H1 (cell line): ENCODE results near the gene ASXL1.

Experiments used
- ATF3 ChIP-seq: IDR thresholded peaks from 2 replicates; pipeline ENCODE4 v1.6.1; 2011; ENCODE audit warnings: low read depth, mild to moderate bottlenecking, low read length; ENCODE audit not compliant: insufficient read depth
- BACH1 ChIP-seq: IDR thresholded peaks from 2 replicates; pipeline ENCODE4 v1.6.1; 2012; ENCODE audit warnings: low read length, improper control_type of control experiment
- BRCA1 ChIP-seq: IDR thresholded peaks from 2 replicates; pipeline ENCODE4 v1.6.1; 2012; ENCODE audit warnings: low read depth, low read length, improper control_type of control experiment
- CBX8 ChIP-seq: fragments of 300-800, 300-1000 bp; sonication (generic); IDR thresholded peaks from 2 replicates; pipeline ENCODE4 v1.7.1; 2016; ENCODE audit warnings: low read depth, low read length, borderline replicate concordance
- CHD7 ChIP-seq: fragments of 300-600 bp; sonication (generic); IDR thresholded peaks from 2 replicates; pipeline ENCODE4 v1.7.1; 2012; ENCODE audit warnings: low read length, moderate library complexity, mild to moderate bottlenecking, inconsistent platforms; ENCODE audit not compliant: insufficient replicate concordance
- CREB1 ChIP-seq: IDR thresholded peaks from 2 replicates; pipeline ENCODE4 v1.6.1; 2012; ENCODE audit warnings: inconsistent platforms
- CTCF ChIP-seq, 3 experiments: IDR thresholded peaks; 1 replicate in 2 of 3; 2 replicates in 1 of 3; pipeline versions ENCODE4 v1.5.1 to v1.6.1; 2011; ENCODE audit warnings: low read length in 3 of 3, mild to moderate bottlenecking in 3 of 3, inconsistent platforms in 2 of 3, low read depth in 1 of 3, moderate library complexity in 1 of 3; ENCODE audit not compliant: insufficient read depth in 1 of 3; ENCODE audit errors: control extremely low read depth in 1 of 3
- EGR1 ChIP-seq: IDR thresholded peaks from 2 replicates; pipeline ENCODE4 v1.6.1; 2011; ENCODE audit warnings: low read depth, low read length, borderline replicate concordance
- KDM5A ChIP-seq: fragments of 200-600 bp; IDR thresholded peaks from 2 replicates; pipeline ENCODE4 v1.7.1; 2012; ENCODE audit warnings: mild to moderate bottlenecking, low read length, inconsistent platforms, mixed read lengths
- POLR2AphosphoS5 ChIP-seq: IDR thresholded peaks from 2 replicates; pipeline ENCODE4 v1.6.1; 2011; ENCODE audit warnings: low read depth, low read length
- SUZ12 ChIP-seq: fragments of 200-600 bp; sonication (generic); IDR thresholded peaks from 2 replicates; pipeline ENCODE4 v1.6.1; 2012; ENCODE audit warnings: mild to moderate bottlenecking, inconsistent platforms, low read length, moderate library complexity, mixed read lengths

- TF ChIP-seq CTCF (IDR thresholded peaks at IDR 0.05; ENCODE audit: control extremely low read depth in 1 of 3, insufficient read depth in 1 of 3, low read depth in 1 of 3, low read length in 3 of 3) (no peak), CBX8 (no peak), CREB1 (no peak), SUZ12 (no peak), KDM5A (no peak), BRCA1 (no peak), CHD7 (no peak), BACH1 (no peak), POLR2AphosphoS5 (no peak), ATF3 (no peak), EGR1 (no peak)
Measured at GRCh38 chr20:32485770-32486478, 127.8 kb downstream of the ASXL1 start.
